GM18870 (cell line): Measurements from ENCODE around the gene FMNL2.
"Not testable (repeated sequence)": the region's sequence is repeated elsewhere in the genome, so short reads cannot be mapped to it uniquely, and the experiment has no call there.

Source experiments
- ATAC-seq: cut with Tn5 transposase; IDR thresholded peaks from one replicate; pipeline ENCODE4 v1.9.1; 2021; ENCODE audit warnings: moderate library complexity; ENCODE audit not compliant: unreplicated experiment

Gene FMNL2

GRCh38 chr2:152513681-152514080, 178.7 kb downstream of the FMNL2 start:
- no peak for ATAC-seq

GRCh38 chr2:152518034-152518433, 183.1 kb downstream of the FMNL2 start:
- ATAC-seq, result no peak

GRCh38 chr2:152518641-152519580, 183.9 kb downstream of the FMNL2 start:
- ATAC-seq, result no peak

- ATAC-seq, result no peak
Measured at GRCh38 chr2:152519581-152519952, 184.6 kb downstream of the FMNL2 start.

- ATAC-seq, result no peak
Measured at GRCh38 chr2:152520759-152521158, 185.8 kb downstream of the FMNL2 start.

DNA sequence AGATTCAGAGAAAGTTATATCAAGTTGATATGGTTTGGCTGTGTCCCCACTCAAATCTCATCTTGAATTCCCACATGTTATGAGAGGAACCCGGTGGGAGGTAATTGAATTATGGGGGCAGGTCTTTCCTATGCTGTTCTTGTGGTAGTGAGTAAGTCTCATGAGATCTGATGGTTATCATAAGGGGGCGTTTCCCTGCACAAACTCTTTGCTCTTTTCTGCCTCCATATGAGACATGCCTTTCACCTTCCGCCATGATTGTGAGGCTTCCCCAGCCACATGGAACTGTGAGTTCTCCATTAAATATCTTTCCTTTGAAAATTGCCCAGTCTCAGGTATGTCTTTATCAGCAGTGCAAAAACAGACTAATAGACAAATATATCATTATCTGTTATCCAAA, 187.5 kb downstream of the FMNL2 start:
- ATAC-seq, result not testable (repeated sequence)

DNA sequence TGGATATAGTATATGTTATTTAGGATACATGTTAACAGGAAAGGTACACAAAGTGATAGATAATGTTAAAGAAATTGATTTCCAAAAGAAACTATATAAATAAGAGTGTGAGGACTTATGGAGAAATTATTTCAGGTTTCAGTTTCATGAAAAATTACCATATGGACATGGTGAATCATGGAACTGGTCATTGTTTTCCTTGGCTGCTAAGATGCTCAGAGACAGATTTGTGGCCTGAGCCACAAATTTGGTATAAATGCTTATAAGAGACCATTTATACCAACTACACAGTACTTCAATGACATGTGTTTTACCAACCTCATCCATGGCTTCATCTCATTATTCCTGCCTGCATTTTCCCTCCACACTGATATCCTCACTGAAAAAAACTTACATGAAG, 188.1 kb downstream of the FMNL2 start:
- ATAC-seq, result no peak

- ATAC-seq, result no peak
Measured at GRCh38 chr2:152525277-152525838, 190.4 kb downstream of the FMNL2 start.

- no peak for ATAC-seq
Measured at GRCh38 chr2:152529420-152530115, 194.6 kb downstream of the FMNL2 start.

DNA sequence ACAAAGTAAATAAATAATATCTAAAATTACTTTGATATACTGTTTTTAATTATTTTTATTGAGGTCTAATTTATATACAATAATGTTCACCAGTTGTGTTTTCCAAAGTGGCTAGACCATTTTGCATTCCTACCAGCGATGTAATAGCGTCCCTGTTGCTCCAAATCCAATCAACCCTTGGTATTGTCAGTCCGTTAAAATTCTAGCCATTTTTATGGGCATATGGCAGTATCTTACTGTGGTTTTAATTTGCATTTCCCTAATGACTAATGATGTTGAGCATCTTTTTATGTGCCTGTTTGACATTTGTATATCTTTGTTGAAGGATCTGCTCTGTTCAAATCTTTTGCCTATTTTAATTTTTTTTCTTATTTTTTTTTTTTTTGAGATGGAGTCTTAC, 197.3 kb downstream of the FMNL2 start:
- ATAC-seq, result no peak

- ATAC-seq, result no peak
Measured at GRCh38 chr2:152534460-152535135, 199.6 kb downstream of the FMNL2 start.

GRCh38 chr2:152537081-152537651, 202.2 kb downstream of the FMNL2 start:
- no peak for ATAC-seq

- no peak for ATAC-seq
Measured at GRCh38 chr2:152539424-152539823, 204.4 kb downstream of the FMNL2 start.

DNA sequence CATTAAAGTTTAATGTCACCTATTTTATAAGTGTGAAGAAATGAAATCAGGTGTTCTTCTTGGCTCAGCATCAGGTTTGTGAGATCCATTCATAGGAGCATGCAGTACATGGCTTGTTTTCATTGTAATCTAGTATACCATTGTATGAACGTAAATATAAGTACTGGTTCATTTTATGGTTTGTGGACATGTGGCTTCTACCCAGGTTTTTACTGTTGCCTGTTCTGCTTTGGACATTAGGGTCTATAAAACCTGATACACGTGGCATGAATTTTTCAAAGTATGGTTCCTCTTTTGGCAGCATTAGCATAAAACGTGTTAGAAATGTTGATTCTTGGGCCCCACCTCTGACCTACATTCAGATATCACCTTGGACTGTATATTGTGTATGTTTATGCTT, 206.7 kb downstream of the FMNL2 start:
- no peak for ATAC-seq

DNA sequence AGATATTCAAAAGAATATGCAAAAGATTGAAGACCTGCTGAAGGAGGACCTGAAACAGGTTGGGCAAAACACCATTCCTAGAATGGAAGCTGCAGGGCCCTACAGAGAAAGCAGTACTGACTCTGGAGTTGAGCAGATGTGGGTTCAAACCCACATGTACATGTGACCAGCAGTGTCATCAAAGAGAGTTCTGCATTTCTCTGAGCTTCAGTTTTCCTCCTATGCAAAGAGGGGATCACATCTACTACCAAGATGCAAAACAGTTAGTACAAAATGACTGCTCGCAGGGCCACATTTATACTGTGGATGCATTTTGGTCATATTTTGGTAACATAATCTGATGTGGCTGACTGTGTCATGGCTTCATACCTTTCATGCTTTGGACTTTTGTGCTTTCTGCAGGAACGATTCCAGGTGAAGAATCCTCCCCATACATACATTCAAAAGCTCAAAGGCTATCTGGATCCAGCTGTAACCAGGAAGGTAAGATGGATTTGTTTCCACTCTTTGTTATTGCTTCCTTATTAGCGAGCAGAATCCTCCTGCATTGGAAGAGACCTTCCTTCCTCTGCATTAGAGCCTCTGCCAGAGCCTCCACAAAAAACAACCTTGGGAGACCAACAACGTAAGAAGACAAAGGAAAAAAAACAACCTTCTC, 207.5 kb downstream of the FMNL2 start:
- ATAC-seq, result no peak

DNA sequence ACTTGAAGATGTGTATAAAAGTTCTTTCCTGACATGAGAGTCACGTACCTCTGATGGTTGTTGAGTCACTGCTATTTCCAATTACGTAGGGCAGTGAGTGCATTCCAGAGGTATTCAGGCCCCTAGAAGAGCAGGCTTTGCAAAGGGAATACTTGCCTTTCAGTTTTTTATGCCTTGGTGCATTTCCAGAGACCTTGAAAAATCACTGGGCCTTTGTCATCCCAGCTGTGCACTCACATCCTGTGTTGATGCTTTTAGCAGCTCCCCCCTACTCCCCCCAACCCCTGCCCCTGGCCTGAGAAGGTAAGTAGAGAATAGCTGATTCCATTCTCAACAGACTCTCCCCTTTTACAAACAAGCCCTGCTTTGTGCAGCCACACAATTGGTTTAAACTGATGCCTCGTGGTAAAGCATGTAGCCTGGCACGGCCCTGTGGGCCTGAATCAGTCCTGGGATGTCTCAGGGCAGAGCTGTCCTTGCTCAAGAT, 208.1 kb downstream of the FMNL2 start:
- no peak for ATAC-seq

GRCh38 chr2:152543717-152544116, 208.7 kb downstream of the FMNL2 start:
- no peak for ATAC-seq

GRCh38 chr2:152544638-152545037, 209.7 kb downstream of the FMNL2 start:
- ATAC-seq, result no peak

DNA sequence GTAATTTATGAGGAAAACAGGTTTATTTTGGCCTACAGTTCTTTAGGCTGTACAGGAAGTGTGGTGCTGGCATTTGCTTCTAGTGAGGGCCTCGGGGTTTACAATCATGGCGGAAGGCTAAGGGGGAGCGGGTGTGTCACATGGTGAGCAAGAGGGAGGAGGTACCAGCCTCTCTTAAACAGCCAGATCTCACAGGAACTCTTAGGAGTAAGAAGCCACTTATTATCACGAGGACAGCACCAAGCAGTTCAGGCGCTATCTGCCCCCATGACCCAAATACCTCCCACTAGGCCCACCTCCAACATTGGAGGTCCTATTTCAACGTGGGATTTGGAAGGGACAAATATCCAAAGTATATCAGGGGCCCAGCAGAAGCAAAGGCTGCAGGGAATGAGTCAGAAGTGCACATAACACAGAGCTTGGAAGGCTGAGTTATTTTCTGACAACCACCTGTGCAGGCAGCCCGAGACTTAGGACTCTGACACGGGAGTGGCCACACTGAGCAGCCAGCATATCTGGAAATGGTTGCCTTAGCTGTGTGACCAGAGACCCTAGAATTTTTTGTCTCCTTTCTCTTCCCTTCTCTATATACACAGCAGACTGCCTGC, 211.4 kb downstream of the FMNL2 start:
- no peak for ATAC-seq
